ENCODE data around the gene CD2AP. TPM values are rescaled to one million over a fixed set of nuclear protein-coding genes. Genes with fewer than 3 reads are reported as not detected.

CD2AP gene
- total RNA-seq, 2 donors from 2014 or later: 58.1 to 62.4 TPM

- Mint-ChIP-seq H3K4me1 (peaks cover 33% of the 10 kb centered on the region), H3K9me3 (no peaks in the 10 kb centered on the region), H3K27me3 (ENCODE audit: insufficient read depth) (no peaks in the 10 kb centered on the region), H3K27ac (no peak overlapping the region), H3K4me3 (no peak overlapping the region), H3K36me3 (ENCODE audit: low read depth) (peaks cover 18% of the 10 kb centered on the region)
- peaks cover 12% of the 10 kb centered on the region for H3K9me3 ChIP-seq (ENCODE audit: control insufficient read depth, low read length)
- H3K27ac ChIP-seq (ENCODE audit: low read depth, low read length): no peak overlapping the region
- peaks cover 3% of the 10 kb centered on the region for H3K4me1 ChIP-seq (ENCODE audit: control insufficient read depth, insufficient read depth, low read length)
- H3K27me3 ChIP-seq (ENCODE audit: control insufficient read depth, insufficient read depth, low read length, poor library complexity, severe bottlenecking): no peaks in the 10 kb centered on the region
- no peak for TF ChIP-seq CTCF (conservative IDR thresholded peaks at IDR 0.05)
- peaks cover 44% of the 10 kb centered on the region for H3K36me3 ChIP-seq (ENCODE audit: control insufficient read depth, insufficient read depth, low read length)
- no peak overlapping the region for H3K9ac ChIP-seq (ENCODE audit: extremely low read depth, low read length, poor library complexity, severe bottlenecking)
- DNase-seq: no peak
- 78 to 91% methylated on average over 1 of the region's 1 CpG for WGBS, 2 experiments (ENCODE audit: insufficient coverage in 1 of 2, insufficient read length in 1 of 2)
- H3K4me3 ChIP-seq (ENCODE audit: low read length): no peak overlapping the region
These were observed 195.2 kb downstream of the CD2AP start for GRCh38 chr6:47672816-47673215.

- H3K27me3 ChIP-seq (ENCODE audit: control insufficient read depth, insufficient read depth, low read length, poor library complexity, severe bottlenecking): no peaks in the 10 kb centered on the region
- H3K27me3 Mint-ChIP-seq (ENCODE audit: insufficient read depth): no peaks in the 10 kb centered on the region
- H3K4me3 Mint-ChIP-seq: no peak overlapping the region
- WGBS, 2 experiments (ENCODE audit: insufficient coverage in 1 of 2, insufficient read length in 1 of 2): 90 to 99% methylated on average over 2 to 3 of the region's 3 CpGs
- no peak for DNase-seq
- TF ChIP-seq CTCF (conservative IDR thresholded peaks at IDR 0.05): no peak
- peaks cover 21% of the 10 kb centered on the region for H3K36me3 Mint-ChIP-seq (ENCODE audit: low read depth)
- H3K27ac ChIP-seq (ENCODE audit: low read depth, low read length): no peak overlapping the region
- H3K36me3 ChIP-seq (ENCODE audit: control insufficient read depth, insufficient read depth, low read length): peaks cover 56% of the 10 kb centered on the region
- peaks cover 12% of the 10 kb centered on the region for H3K9me3 ChIP-seq (ENCODE audit: control insufficient read depth, low read length)
- no peak overlapping the region for H3K4me3 ChIP-seq (ENCODE audit: low read length)
- no peaks in the 10 kb centered on the region for H3K9me3 Mint-ChIP-seq
- H3K4me1 Mint-ChIP-seq: peaks cover 17% of the 10 kb centered on the region
- no peak overlapping the region for H3K9ac ChIP-seq (ENCODE audit: extremely low read depth, low read length, poor library complexity, severe bottlenecking)
- no peaks in the 10 kb centered on the region for H3K4me1 ChIP-seq (ENCODE audit: control insufficient read depth, insufficient read depth, low read length)
- no peak overlapping the region for H3K27ac Mint-ChIP-seq
These were observed 197.1 kb downstream of the CD2AP start for GRCh38 chr6:47674673-47675072.

Other genes starting within 250 kb of the CD2AP start
- gene TNFRSF21, start 167.9 kb upstream of the CD2AP start, total RNA-seq: 10 to 100 TPM; 63.3 to 93.2 TPM
- gene ADGRF4, start 220.8 kb downstream of the CD2AP start, total RNA-seq: 1 to 10 TPM in 1 of 2 donors, under 1 TPM in 1; 0.18 to 1.3 TPM

Data from endodermal cell (in vitro differentiated cells).